NT2/D1 (cell line): ENCODE results near the gene HOXB2.

ENCODE experiments used
- DNase-seq: peaks from one replicate; pipeline ENCODE4 v3.0.0-alpha.2; 2011; ENCODE audit warnings: low read depth, low spot score
- H3K27me3 ChIP-seq: 2 replicates; pipeline ENCODE4 v1.6.0; 2011; ENCODE audit warnings: mild to moderate bottlenecking; ENCODE audit not compliant: insufficient read length, insufficient read depth
- H3K36me3 ChIP-seq: 2 replicates; pipeline ENCODE4 v1.6.1; 2011; ENCODE audit warnings: mild to moderate bottlenecking, low read length, mixed read lengths; ENCODE audit not compliant: insufficient read depth, insufficient read length
- H3K4me1 ChIP-seq: 2 replicates; pipeline ENCODE4 v1.5.1; 2011; ENCODE audit not compliant: insufficient read depth, insufficient read length
- H3K4me3 ChIP-seq: 2 replicates; pipeline ENCODE4 v1.5.1; 2011; ENCODE audit warnings: low read depth; ENCODE audit not compliant: insufficient read length
- H3K9ac ChIP-seq: 2 replicates; pipeline ENCODE4 v1.6.0; 2011; ENCODE audit warnings: low read depth; ENCODE audit not compliant: insufficient read length
- H3K9me3 ChIP-seq: 2 replicates; pipeline ENCODE4 v1.5.1; 2011; ENCODE audit warnings: mild to moderate bottlenecking, low read length; ENCODE audit not compliant: insufficient read depth
- SUZ12 ChIP-seq: IDR thresholded peaks from 2 replicates; pipeline ENCODE4 v1.6.1; 2011; ENCODE audit not compliant: insufficient read length, insufficient read depth; ENCODE audit errors: extremely low read depth
- YY1 ChIP-seq: IDR thresholded peaks from 2 replicates; pipeline ENCODE4 v1.6.1; 2011; ENCODE audit not compliant: insufficient read length, insufficient read depth
- ZNF274 ChIP-seq: IDR thresholded peaks from 2 replicates; pipeline ENCODE4 v1.6.1; 2011; ENCODE audit warnings: mild to moderate bottlenecking, low read depth, low read length

HOXB2 gene

GRCh38 chr17:48543107-48543853 lies 1.6 kb downstream of the HOXB2 start:
- H3K4me1 ChIP-seq = peaks cover 8% of the 10 kb centered on the region
- no peaks in the 10 kb centered on the region for H3K36me3 ChIP-seq
- TF ChIP-seq ZNF274 = no peak
- TF ChIP-seq SUZ12 = peak; percentile 76
- no peak for TF ChIP-seq YY1
- H3K9me3 ChIP-seq = no peaks in the 10 kb centered on the region
- DNase-seq = no peak
- peaks cover 93% of the 10 kb centered on the region for H3K27me3 ChIP-seq
- H3K9ac ChIP-seq = peak overlapping the region; percentile 66
- peak overlapping the region; percentile 49 for H3K4me3 ChIP-seq

GRCh38 chr17:48542698-48543106 lies 2.2 kb downstream of the HOXB2 start:
- Histone ChIP-seq H3K4me1 (peaks cover 8% of the 10 kb centered on the region), H3K27me3 (peaks cover 87% of the 10 kb centered on the region), H3K9me3 (no peaks in the 10 kb centered on the region), H3K4me3 (peak overlapping the region; percentile 49), H3K9ac (peak overlapping the region; percentile 66), H3K36me3 (no peaks in the 10 kb centered on the region)
- no peak for TF ChIP-seq SUZ12
- TF ChIP-seq YY1 = no peak
- no peak for TF ChIP-seq ZNF274
- DNase-seq = no peak

DNA sequence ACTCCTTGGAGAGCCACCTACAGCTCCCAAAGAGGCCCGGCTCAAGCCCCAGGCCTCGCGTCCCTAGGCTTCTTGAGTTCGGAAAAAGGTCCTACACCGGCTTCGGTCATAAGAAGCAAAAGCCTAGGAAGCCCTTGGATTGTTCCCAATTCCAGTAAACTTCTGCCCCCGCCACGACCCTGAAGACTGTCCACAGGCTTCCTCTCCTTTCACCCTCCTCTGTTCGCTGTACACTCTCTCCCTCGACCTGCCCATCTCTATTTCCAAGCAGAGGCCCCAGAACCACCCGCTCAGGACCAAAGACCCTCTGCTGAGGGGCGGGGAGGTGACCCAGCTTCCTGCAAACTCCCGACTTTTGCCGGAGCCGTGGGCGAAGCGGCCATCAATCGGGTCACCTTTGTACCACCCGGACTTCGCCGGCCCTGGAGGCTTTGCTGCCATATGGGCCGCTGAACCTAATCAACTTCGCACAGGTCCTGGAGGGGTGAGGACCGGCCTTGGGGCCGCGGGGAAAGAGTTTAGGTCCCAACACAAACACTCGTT lies 2.7 kb downstream of the HOXB2 start:
- Histone ChIP-seq H3K4me1 (peaks cover 8% of the 10 kb centered on the region), H3K9ac (no peak overlapping the region), H3K36me3 (no peaks in the 10 kb centered on the region), H3K4me3 (no peak overlapping the region), H3K9me3 (no peaks in the 10 kb centered on the region), H3K27me3 (peaks cover 82% of the 10 kb centered on the region)
- no peak for DNase-seq
- TF ChIP-seq YY1 (no peak), SUZ12 (no peak), ZNF274 (no peak)

GRCh38 chr17:48541577-48542113 lies 3.3 kb downstream of the HOXB2 start:
- Histone ChIP-seq H3K4me1 (peaks cover 4% of the 10 kb centered on the region), H3K9me3 (no peaks in the 10 kb centered on the region), H3K27me3 (peaks cover 76% of the 10 kb centered on the region), H3K9ac (no peak overlapping the region), H3K4me3 (no peak overlapping the region), H3K36me3 (no peaks in the 10 kb centered on the region)
- no peak for DNase-seq
- no peak for TF ChIP-seq SUZ12
- no peak for TF ChIP-seq YY1
- no peak for TF ChIP-seq ZNF274

- no peak overlapping the region for H3K9ac ChIP-seq
- DNase-seq = no peak
- H3K9me3 ChIP-seq = no peaks in the 10 kb centered on the region
- no peaks in the 10 kb centered on the region for H3K36me3 ChIP-seq
- peaks cover 3% of the 10 kb centered on the region for H3K4me1 ChIP-seq
- peaks cover 71% of the 10 kb centered on the region for H3K27me3 ChIP-seq
- no peak for TF ChIP-seq ZNF274
- no peak for TF ChIP-seq YY1
- TF ChIP-seq SUZ12 = no peak
- H3K4me3 ChIP-seq = no peak overlapping the region
Measured at GRCh38 chr17:48541036-48541576, 3.8 kb downstream of the HOXB2 start.

DNA sequence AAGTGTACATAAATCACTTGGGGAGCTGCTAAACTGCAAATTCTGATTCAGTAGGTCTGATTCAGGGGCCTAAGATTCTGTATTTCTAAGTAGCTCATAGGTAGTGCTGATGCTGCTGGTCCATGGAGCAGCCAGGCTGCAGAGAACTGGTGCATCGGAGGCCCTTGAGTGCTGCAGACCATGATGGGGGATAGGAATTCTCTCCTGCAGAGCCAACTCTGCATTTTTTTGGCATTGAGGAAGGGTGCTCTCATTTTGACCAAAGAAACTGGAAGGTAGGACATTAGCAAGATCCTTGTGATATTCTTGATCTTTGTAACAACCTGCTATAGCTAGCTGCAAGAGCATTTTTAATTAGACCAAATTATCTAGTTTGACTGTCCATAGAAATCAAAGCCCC lies 4.7 kb downstream of the HOXB2 start:
- no peak overlapping the region for H3K9ac ChIP-seq
- H3K36me3 ChIP-seq = no peaks in the 10 kb centered on the region
- TF ChIP-seq YY1 = no peak
- TF ChIP-seq SUZ12 = no peak
- no peak for TF ChIP-seq ZNF274
- peaks cover 62% of the 10 kb centered on the region for H3K27me3 ChIP-seq
- H3K4me3 ChIP-seq = no peak overlapping the region
- H3K4me1 ChIP-seq = peaks cover 3% of the 10 kb centered on the region
- no peak for DNase-seq
- no peaks in the 10 kb centered on the region for H3K9me3 ChIP-seq

- Histone ChIP-seq H3K9ac (no peak overlapping the region), H3K4me1 (peaks cover 3% of the 10 kb centered on the region), H3K4me3 (no peak overlapping the region), H3K36me3 (no peaks in the 10 kb centered on the region), H3K9me3 (no peaks in the 10 kb centered on the region), H3K27me3 (peaks cover 52% of the 10 kb centered on the region)
- TF ChIP-seq ZNF274 (no peak), SUZ12 (no peak)
- DNase-seq = no peak
Measured at GRCh38 chr17:48539177-48539576, 5.7 kb downstream of the HOXB2 start.
